Endothelial cell of umbilical vein (primary cell): ENCODE results near the gene HYAL1. TPM values are rescaled to one million over a fixed set of nuclear protein-coding genes. Genes with fewer than 3 reads are reported as not detected.

Experiments
- BruUV-seq: library from RNA; stranded (reverse); fragments of 400-500 nt; replicated peaks from 2 replicates; lab custom pipeline; 2021; lab: Mats Ljungman, UMichigan
- CTCF ChIA-PET: fragments of 300-600, 350-600 bp; sonication (Branson Sonifier 250); formaldehyde crosslinking; loops from one replicate; lab custom pipeline; 2021; ENCODE audit warnings: antibody characterized with exemption, inconsistent platforms; lab: Charles Lee
- POLR2A ChIA-PET: fragments of 300-600, 350-600 bp; sonication (Branson Sonifier 250); formaldehyde crosslinking; loops from one replicate; lab custom pipeline; 2021; ENCODE audit warnings: antibody characterized with exemption, inconsistent platforms; lab: Charles Lee
- DNase-seq: peaks from one replicate; pipeline ENCODE4 v3.0.0-alpha.2; 2011; ENCODE audit warnings: low read depth, low spot score
- FAIRE-seq: peaks from 2 replicates; lab custom pipeline; 2011; peaks lifted over from hg19 to GRCh38; lab: Jason Lieb, UNC
- H2AFZ ChIP-seq: 2 replicates; pipeline ENCODE4 v1.6.0; 2012; ENCODE audit warnings: low read depth, low read length, control low read depth, inconsistent platforms
- H3K27ac ChIP-seq: 2 replicates; pipeline ENCODE4 v1.5.1; 2011; ENCODE audit warnings: low read depth, mild to moderate bottlenecking, control low read depth, low read length, moderate library complexity; ENCODE audit not compliant: insufficient read depth
- H3K27me3 ChIP-seq, 2 experiments: 2 replicates each; pipeline versions ENCODE4 v1.6.0 to v1.6.1; 2011; ENCODE audit warnings: low read length in 2 of 2, mixed read lengths in 1 of 2; ENCODE audit not compliant: control insufficient read depth in 2 of 2, insufficient read depth in 2 of 2
- H3K36me3 ChIP-seq, 2 experiments: 2 replicates in 1 of 2; 3 replicates in 1 of 2; pipeline ENCODE4 v1.5.1; 2011; ENCODE audit warnings: low read length in 2 of 2, mild to moderate bottlenecking in 1 of 2, moderate library complexity in 1 of 2; ENCODE audit not compliant: control insufficient read depth in 2 of 2, insufficient read depth in 2 of 2; ENCODE audit errors: extremely low read depth in 1 of 2
- H3K4me1 ChIP-seq: 3 replicates; pipeline ENCODE4 v1.5.1; 2011; ENCODE audit warnings: mild to moderate bottlenecking, low read length; ENCODE audit not compliant: control insufficient read depth, insufficient read depth; ENCODE audit errors: extremely low read depth
- H3K4me2 ChIP-seq: 2 replicates; pipeline ENCODE4 v1.6.1; 2011; ENCODE audit warnings: low read length, control low read depth, mixed read lengths; ENCODE audit not compliant: insufficient read depth
- H3K4me3 ChIP-seq, 3 experiments: fragments of 200-600 bp in 1 of 3; sonication (generic), shearing (Covaris generic) in 1 of 3; replicated peaks in 1 of 3; 2 replicates each; pipeline ENCODE4 v1.5.1; 2011 to 2016; ENCODE audit warnings: control low read depth in 3 of 3, low read length in 3 of 3, mild to moderate bottlenecking in 2 of 3, inconsistent platforms in 1 of 3, low read depth in 1 of 3, moderate library complexity in 1 of 3; ENCODE audit not compliant: insufficient read depth in 1 of 3
- H3K79me2 ChIP-seq: 2 replicates; pipeline ENCODE4 v1.6.0; 2012; ENCODE audit warnings: low read length, inconsistent platforms; ENCODE audit not compliant: control insufficient read depth, insufficient read depth
- H3K9ac ChIP-seq: replicated peaks from 2 replicates; pipeline ENCODE3; 2011; ENCODE audit warnings: low read length, control low read depth; ENCODE audit not compliant: insufficient read depth; ENCODE audit errors: extremely low read depth
- H3K9me1 ChIP-seq: replicated peaks from 3 replicates; pipeline ENCODE4 v1.6.0; 2011; ENCODE audit warnings: mild to moderate bottlenecking, low read length; ENCODE audit not compliant: control insufficient read depth, insufficient read depth; ENCODE audit errors: extremely low read depth
- H3K9me3 ChIP-seq: replicated peaks from 2 replicates; pipeline ENCODE4 v1.5.1; 2012; ENCODE audit warnings: low read length, inconsistent platforms; ENCODE audit not compliant: control insufficient read depth, insufficient read depth
- H4K20me1 ChIP-seq: replicated peaks from 2 replicates; pipeline ENCODE3; 2011; ENCODE audit warnings: mild to moderate bottlenecking, low read length; ENCODE audit not compliant: control insufficient read depth, insufficient read depth; ENCODE audit errors: extremely low read depth
- EZH2 ChIP-seq: IDR thresholded peaks from 2 replicates; pipeline ENCODE4 v1.6.1; 2012; ENCODE audit warnings: borderline replicate concordance, low read depth, mild to moderate bottlenecking, moderate library complexity, low read length, inconsistent platforms; ENCODE audit not compliant: severe bottlenecking
- FOS ChIP-seq: IDR thresholded peaks from 2 replicates; pipeline ENCODE4 v1.6.1; 2011; ENCODE audit warnings: mild to moderate bottlenecking, low read length, moderate library complexity, borderline replicate concordance; ENCODE audit not compliant: insufficient read depth
- GATA2 ChIP-seq: IDR thresholded peaks from 2 replicates; pipeline ENCODE4 v1.7.0; 2011; ENCODE audit warnings: low read depth, mild to moderate bottlenecking, moderate library complexity, mixed read lengths, low read length; ENCODE audit not compliant: insufficient read length, insufficient read depth
- JUN ChIP-seq: IDR thresholded peaks from 2 replicates; pipeline ENCODE4 v1.6.1; 2011; ENCODE audit warnings: borderline replicate concordance, low read depth; ENCODE audit not compliant: insufficient read length, insufficient read depth
- MYC ChIP-seq: IDR thresholded peaks from one replicate; pipeline ENCODE4 v1.6.1; 2011; ENCODE audit warnings: mild to moderate bottlenecking, low read depth, low read length
- POLR2A ChIP-seq: IDR thresholded peaks from 2 replicates; pipeline ENCODE4 v1.6.1; 2012; ENCODE audit warnings: low read depth, mild to moderate bottlenecking, control low read depth, low read length
- POLR2AphosphoS5 ChIP-seq: IDR thresholded peaks from 2 replicates; pipeline ENCODE4 v1.6.1; 2012; ENCODE audit warnings: low read depth, mild to moderate bottlenecking, control low read depth, low read length, moderate library complexity; ENCODE audit not compliant: insufficient read depth
- dilution Hi-C: fragments of 300-500 bp; cut with MboI; formaldehyde crosslinking; loops from one replicate; pipeline ENCODE4 v1.15.0; 2019; ENCODE audit warnings: low sequenced_read_pairs; ENCODE audit not compliant: extremely low pct_ligation_motif_present
- intact Hi-C: fragments of 100-400 bp; cut with micrococcal nuclease; formaldehyde crosslinking; loops from one replicate; pipeline ENCODE4 v1.10.0; 2022
- polyA plus RNA-seq, 4 experiments: library from polyadenylated mRNA; depleted of rRNA in 3 of 4; stranded (reverse) in 3 of 4; unstranded in 1 of 4; fragments of >200 nt; gene quantifications; 2 replicates each; pipeline versions ENCODE4 v1.2.1 to v1.2.3, GENCODE V29; 2011 to 2012; ENCODE audit warnings: missing spikeins in 1 of 4
- total RNA-seq: library from RNA; stranded (reverse); gene quantifications from 2 replicates; pipeline ENCODE4 v1.2.3, GENCODE V29; 2021
- TF ChIP-seq, protein P1 (sequence below), 2 donors: IDR thresholded peaks; 1 replicate in 1 of 2; 2 replicates in 1 of 2; pipeline ENCODE4 v1.5.1; 2011; ENCODE audit warnings: low read length in 2 of 2, mild to moderate bottlenecking in 2 of 2, moderate library complexity in 2 of 2, control low read depth in 1 of 2, inconsistent platforms in 1 of 2, low read depth in 1 of 2; ENCODE audit not compliant: insufficient read depth in 1 of 2; ENCODE audit errors: extremely low read depth in 1 of 2
- TF ChIP-seq, protein P2 (sequence below): IDR thresholded peaks from 2 replicates; pipeline ENCODE4 v1.6.1; 2011; ENCODE audit not compliant: insufficient read depth, insufficient read length

Gene HYAL1
- total and polyA plus RNA-seq, 2 donors (not counting 3 experiments of a cell fraction or from before 2014, with no cell fraction given), result 2.2 to 3.3 TPM

DNA sequence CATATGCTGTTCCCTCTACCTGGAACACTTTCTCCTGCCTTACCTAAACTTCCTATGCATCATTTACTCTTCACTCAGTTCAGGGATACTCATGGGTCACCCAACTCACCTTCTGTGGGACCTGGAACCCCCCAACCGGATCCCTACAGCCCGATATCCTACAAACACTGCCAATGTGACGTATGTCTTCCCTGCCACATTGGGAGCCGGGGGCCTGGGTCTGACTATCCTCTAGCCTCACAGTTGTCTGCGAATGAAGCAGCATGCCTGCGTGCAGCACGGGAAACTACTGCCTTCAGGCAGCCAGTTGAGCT lies 46.8 kb upstream of the HYAL1 start:
- POLR2A ChIA-PET, result interaction anchor here (0.9 kb wide), 1 partner anchor 174 kb away, joined by 3 read pairs; no protein-coding TSS in a partner anchor
- H4K20me1 ChIP-seq, result no peaks in the 10 kb centered on the region
- H3K79me2 ChIP-seq, result peaks cover 3% of the 10 kb centered on the region
- H3K27ac ChIP-seq, result no peak overlapping the region
- dilution Hi-C loops, result no loop called here
- H3K4me1 ChIP-seq, result peaks cover 20% of the 10 kb centered on the region
- peak overlapping the region; percentile 33 for H2AFZ ChIP-seq
- no peaks in the 10 kb centered on the region for H3K9me3 ChIP-seq
- DNase-seq, result no peak
- no peaks in the 10 kb centered on the region for H3K9me1 ChIP-seq
- BruUV-seq, result no TSS peak
- no peaks in the 10 kb centered on the region for H3K27me3 ChIP-seq
- TF ChIP-seq JUN (no peak), EZH2 (no peak), FOS (no peak), GATA2 (no peak), MYC (no peak), POLR2AphosphoS5 (no peak), POLR2A (no peak)
- TF ChIP-seq, protein P1, sequence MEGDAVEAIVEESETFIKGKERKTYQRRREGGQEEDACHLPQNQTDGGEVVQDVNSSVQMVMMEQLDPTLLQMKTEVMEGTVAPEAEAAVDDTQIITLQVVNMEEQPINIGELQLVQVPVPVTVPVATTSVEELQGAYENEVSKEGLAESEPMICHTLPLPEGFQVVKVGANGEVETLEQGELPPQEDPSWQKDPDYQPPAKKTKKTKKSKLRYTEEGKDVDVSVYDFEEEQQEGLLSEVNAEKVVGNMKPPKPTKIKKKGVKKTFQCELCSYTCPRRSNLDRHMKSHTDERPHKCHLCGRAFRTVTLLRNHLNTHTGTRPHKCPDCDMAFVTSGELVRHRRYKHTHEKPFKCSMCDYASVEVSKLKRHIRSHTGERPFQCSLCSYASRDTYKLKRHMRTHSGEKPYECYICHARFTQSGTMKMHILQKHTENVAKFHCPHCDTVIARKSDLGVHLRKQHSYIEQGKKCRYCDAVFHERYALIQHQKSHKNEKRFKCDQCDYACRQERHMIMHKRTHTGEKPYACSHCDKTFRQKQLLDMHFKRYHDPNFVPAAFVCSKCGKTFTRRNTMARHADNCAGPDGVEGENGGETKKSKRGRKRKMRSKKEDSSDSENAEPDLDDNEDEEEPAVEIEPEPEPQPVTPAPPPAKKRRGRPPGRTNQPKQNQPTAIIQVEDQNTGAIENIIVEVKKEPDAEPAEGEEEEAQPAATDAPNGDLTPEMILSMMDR (IDR thresholded peaks at IDR 0.05; ENCODE audit: extremely low read depth in 1 of 2, insufficient read depth in 1 of 2, low read depth in 1 of 2, low read length in 2 of 2), result no peak
- TF ChIP-seq, protein P2, sequence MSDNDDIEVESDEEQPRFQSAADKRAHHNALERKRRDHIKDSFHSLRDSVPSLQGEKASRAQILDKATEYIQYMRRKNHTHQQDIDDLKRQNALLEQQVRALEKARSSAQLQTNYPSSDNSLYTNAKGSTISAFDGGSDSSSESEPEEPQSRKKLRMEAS, result no peak
- H3K36me3 ChIP-seq, result peaks cover 8 to 26% of the 10 kb centered on the region in 2 experiments
- intact Hi-C loops, result no loop called here
- peak overlapping the region; percentile 19 to 77 (median 40) for H3K4me3 ChIP-seq
- CTCF ChIA-PET, result interaction anchor here (1.1 to 7.7 kb wide), 8 partner anchors 10 to 262 kb away, joined by 3 to 165 read pairs (median 5); partner anchors contain the start of gene TMEM115
- peak overlapping the region; percentile 67 for H3K4me2 ChIP-seq
- peak overlapping the region; percentile 33 for H3K9ac ChIP-seq
- FAIRE-seq, result no peak
